ENCODE measurements around the gene B9D1.

The B9D1 gene

DNA sequence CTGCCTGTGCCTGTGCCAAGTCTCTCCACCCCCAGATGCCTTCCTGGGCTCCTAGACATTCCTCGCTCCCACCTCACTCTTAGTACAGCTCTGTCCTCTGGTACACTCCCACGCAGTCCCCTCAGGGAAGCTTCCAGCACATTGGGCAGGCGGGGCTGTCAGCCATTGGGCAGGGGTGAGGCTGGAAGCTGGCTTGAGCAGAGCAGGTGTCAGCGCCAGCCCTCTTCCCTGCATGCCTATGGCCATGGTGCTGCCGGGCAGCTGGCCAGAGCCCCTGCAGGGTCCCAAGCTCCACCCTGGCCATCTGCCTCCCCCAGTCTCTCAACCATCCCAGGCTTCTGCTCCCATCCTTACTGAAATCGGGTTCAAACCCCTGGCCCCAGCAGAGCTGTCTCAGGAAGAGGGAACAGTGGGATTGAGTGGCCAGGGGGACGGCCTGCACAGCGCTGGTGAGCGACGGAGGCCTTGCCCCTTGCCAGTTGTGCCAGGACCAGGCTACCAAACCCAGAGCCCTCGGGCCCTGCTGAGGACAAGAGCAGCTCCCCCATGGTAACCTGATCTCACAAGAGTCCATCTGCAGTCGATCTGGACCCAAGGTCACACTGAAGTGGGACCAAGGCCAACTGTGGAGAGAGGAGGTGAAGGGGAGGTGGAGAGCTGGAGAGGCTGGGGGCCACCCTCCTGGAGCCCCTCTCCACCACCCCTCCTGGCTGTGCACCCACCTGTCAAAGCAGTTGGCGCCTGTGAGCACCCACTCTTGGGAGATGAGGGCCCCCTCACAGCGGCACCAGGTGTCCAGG, 2.4 kb upstream of the B9D1 start:
- TF ChIP-seq, protein P1, sequence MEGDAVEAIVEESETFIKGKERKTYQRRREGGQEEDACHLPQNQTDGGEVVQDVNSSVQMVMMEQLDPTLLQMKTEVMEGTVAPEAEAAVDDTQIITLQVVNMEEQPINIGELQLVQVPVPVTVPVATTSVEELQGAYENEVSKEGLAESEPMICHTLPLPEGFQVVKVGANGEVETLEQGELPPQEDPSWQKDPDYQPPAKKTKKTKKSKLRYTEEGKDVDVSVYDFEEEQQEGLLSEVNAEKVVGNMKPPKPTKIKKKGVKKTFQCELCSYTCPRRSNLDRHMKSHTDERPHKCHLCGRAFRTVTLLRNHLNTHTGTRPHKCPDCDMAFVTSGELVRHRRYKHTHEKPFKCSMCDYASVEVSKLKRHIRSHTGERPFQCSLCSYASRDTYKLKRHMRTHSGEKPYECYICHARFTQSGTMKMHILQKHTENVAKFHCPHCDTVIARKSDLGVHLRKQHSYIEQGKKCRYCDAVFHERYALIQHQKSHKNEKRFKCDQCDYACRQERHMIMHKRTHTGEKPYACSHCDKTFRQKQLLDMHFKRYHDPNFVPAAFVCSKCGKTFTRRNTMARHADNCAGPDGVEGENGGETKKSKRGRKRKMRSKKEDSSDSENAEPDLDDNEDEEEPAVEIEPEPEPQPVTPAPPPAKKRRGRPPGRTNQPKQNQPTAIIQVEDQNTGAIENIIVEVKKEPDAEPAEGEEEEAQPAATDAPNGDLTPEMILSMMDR (IDR thresholded peaks at IDR 0.05; ENCODE audit: control insufficient read depth, extremely low read depth, insufficient read depth) = no peak
- DNase-seq (ENCODE audit: low read depth) = no peak
- H3K4me3 ChIP-seq (ENCODE audit: low read depth, low read length) = no peak overlapping the region

DNA sequence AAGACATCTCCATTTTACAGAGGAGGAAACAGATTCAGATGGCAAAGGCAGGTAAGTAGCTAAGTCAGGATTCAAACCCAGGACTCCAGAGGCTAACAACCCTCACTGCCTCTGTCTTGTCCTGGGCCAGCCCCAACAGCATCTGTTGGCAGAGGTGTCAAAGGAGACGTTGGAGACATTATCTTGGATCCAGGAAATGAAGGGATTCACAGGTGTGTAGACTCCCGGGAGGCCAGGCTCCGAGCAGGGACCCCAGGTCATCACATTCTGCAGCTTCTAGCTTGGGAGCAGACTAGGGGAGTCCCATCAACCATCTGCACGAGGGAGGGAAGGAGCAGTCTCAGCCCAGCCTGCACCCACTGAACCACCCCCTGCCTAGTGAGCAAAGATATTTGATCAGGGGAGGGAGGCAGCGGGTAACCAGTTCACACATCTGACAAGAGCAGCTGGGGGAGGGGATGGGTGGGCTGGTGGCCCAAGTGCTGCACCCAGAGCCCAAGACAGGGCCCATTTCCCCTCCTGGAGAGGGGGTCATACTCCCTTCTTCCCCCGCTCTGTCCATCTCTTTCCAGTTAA, 1.0 kb upstream of the B9D1 start:
- peak overlapping the region; percentile 86 for H3K4me3 ChIP-seq (ENCODE audit: low read depth, low read length)
- no peak for DNase-seq (ENCODE audit: low read depth)
- TF ChIP-seq, protein P1 (IDR thresholded peaks at IDR 0.05; ENCODE audit: control insufficient read depth, extremely low read depth, insufficient read depth) = no peak

DNA sequence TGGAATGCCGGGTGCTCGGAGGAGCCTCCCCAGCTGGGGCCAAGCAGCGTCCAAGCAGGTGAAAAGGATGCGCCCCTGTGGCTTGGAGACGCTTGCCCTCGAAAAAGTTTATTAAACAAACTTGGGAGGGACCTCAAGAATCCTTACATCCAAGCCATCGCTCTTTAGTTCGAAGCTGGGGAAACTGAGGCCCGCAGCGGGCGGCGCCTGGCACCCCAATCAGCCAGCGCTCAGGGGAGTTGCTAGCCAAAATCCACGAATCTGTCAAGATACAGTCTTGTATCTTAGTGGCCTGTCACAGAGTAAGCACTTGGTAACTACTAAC, 553 bp upstream of the B9D1 start:
- DNase-seq (ENCODE audit: low read depth) = no peak
- TF ChIP-seq, protein P1 (IDR thresholded peaks at IDR 0.05; ENCODE audit: control insufficient read depth, extremely low read depth, insufficient read depth) = no peak
- peak overlapping the region; percentile 86 for H3K4me3 ChIP-seq (ENCODE audit: low read depth, low read length)

DNA sequence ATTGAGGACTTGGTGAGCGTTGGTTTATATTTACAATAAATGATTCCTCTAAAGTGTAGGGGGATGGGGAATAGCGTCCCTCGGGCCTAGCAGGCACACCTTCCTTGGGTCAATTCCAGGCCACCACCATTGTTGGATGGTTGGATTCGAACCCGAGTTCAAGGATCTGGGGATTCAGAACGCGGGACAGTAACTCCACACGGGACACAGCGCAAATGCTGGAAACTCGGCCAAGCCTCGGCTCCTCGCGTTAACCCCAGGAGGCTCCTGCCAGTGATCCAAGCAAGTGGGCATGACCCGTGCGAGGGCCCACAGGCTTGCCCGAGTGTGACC, 613 bp downstream of the B9D1 start:
- TF ChIP-seq, protein P1 (IDR thresholded peaks at IDR 0.05; ENCODE audit: control insufficient read depth, extremely low read depth, insufficient read depth) = no peak
- H3K4me3 ChIP-seq (ENCODE audit: low read depth, low read length) = peak overlapping the region; percentile 86
- DNase-seq (ENCODE audit: low read depth) = peak; percentile 11

GRCh38 chr17:19361326-19361725, 1.2 kb downstream of the B9D1 start:
- H3K4me3 ChIP-seq (ENCODE audit: low read depth, low read length) = peak overlapping the region; percentile 86

DNA sequence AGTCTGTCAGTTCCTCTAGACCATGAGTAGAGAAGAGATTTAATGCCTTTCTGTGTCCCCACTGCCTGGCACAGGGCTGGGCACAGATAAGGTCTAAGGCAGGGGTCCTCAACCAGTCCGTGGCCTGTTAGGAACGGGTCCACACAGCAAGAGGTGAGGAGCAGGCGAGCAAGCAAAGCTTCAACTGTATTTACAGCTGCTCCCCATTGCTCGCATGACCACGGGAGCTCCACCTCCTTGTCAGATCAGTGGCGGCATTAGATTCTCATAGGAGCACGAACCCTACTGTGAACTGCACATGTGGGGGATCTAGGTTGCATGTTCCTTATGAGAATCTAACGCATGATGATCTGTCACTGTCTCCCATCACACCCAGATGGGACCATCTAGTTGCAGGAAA, 1.8 kb downstream of the B9D1 start:
- H3K4me3 ChIP-seq (ENCODE audit: low read depth, low read length) = no peak overlapping the region
- TF ChIP-seq, protein P1 (IDR thresholded peaks at IDR 0.05; ENCODE audit: control insufficient read depth, extremely low read depth, insufficient read depth) = no peak
- DNase-seq (ENCODE audit: low read depth) = no peak

More at GRCh38 chr17:19361326-19361725, 1.2 kb downstream of the B9D1 start:
- TF ChIP-seq, protein P1 (IDR thresholded peaks at IDR 0.05; ENCODE audit: control insufficient read depth, extremely low read depth, insufficient read depth) = no peak
- DNase-seq (ENCODE audit: low read depth) = no peak

DNA sequence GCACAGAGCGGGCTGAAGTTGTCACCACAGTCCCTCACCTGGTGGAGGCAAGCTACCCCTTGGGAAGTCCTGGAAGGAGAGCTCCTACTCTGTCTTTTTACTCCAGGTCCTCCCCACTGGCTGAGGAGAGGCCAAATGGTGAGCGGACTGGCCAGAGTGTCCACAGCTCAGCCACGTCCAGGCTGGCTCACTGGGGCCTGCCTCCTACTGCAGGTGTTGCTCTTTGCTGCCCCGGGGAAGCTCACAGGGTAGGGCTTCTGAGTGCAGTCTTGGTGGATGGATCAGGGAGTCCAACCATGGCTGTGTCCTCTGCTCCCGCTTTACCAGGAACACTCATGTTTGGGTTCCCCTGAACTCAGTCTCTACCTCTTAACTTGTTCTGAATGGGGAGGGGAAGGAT, 2.7 kb downstream of the B9D1 start:
- H3K4me3 ChIP-seq (ENCODE audit: low read depth, low read length) = no peak overlapping the region
- TF ChIP-seq, protein P1 (IDR thresholded peaks at IDR 0.05; ENCODE audit: control insufficient read depth, extremely low read depth, insufficient read depth) = no peak
- DNase-seq (ENCODE audit: low read depth) = no peak
